ENCODE results near the gene EIF2S3. TPM values are rescaled to one million over a fixed set of nuclear protein-coding genes. Genes with fewer than 3 reads are reported as not detected.

EIF2S3 gene
- total RNA-seq = 100 to 1,000 TPM in 3 of 4 donors, 10 to 100 TPM in 1; 70.5 to 158 (median 133) TPM

DNA sequence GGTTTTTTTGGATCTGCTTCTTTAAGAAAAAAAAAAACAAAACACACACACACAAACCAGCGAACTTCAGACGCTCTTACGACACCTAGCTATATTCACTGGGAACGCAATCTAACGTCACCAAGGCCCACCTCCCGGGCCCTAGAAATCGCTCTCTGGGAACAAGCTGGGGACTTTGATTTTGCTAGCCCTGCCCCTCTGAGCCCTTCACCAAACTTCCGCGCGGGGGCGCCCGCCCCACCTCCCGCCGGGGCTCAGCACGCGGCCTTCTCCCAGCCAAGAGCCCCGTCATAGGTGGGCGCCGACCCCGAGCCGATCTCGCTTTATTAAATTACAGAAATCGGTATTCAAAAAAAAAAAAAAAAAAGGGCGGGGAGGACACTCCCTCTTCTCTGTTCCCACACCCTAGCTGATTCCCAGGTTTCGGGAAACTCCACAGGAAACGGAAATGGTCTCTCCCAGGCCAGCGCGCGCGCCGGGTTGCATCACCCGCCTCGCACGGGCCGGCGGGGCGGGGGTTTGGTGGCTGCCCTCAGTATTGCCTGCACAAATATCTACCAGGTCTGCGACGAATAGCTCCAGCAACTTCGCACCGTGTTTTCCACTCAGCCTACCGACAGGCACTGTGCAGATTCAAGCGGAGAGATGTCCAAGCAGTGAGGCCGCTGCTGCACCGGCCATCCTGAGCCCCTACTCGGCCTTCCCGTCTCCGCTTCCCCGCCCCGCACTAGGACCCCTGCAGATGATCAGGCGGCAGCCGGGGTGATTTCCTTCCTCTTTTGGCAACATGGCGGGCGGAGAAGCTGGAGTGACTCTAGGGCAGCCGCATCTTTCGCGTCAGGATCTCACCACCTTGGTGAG is at the start of gene EIF2S3:
Gene EIF2S3 (plus strand): TSS at position 775 of the 861 bp plus-strand sequence. CDS start 13 bp downstream, at position 788.
- H3K4me3 ChIP-seq = peak within 1 kb of the TSS in 1 of 4 donors; percentile 62

DNA sequence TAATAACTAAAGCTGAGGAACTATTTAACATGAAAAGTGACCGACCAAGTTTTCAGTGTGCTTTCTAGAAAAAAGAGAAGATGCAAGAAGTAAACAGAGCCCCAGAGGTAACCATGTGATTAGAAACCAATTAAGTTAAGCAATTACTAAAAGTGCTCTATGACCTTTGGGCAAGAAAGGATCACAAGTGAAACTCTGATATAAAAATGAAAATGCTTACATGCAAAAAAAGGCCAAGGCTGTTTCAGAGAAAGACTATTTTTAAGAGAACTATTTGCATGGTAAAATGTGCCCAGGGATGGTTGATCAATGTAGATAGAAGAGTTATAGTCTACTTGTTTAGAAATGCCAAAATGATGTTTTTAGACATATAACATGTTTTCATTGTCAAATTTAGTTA is 49.7 kb upstream of the EIF2S3 start:
- Histone ChIP-seq H3K9me3 (no peaks in the 10 kb centered on the region), H3K4me3 (no peak overlapping the region), H3K36me3 (peaks cover 0 to 7% (median 0%) of the 10 kb centered on the region in 3 donors), H3K27me3 (no peaks in the 10 kb centered on the region), H3K4me1 (no peaks in the 10 kb centered on the region), H3K27ac (no peak overlapping the region)
- no peak for TF ChIP-seq POLR2A (IDR thresholded peaks at IDR 0.05)
- TF ChIP-seq, protein P1, sequence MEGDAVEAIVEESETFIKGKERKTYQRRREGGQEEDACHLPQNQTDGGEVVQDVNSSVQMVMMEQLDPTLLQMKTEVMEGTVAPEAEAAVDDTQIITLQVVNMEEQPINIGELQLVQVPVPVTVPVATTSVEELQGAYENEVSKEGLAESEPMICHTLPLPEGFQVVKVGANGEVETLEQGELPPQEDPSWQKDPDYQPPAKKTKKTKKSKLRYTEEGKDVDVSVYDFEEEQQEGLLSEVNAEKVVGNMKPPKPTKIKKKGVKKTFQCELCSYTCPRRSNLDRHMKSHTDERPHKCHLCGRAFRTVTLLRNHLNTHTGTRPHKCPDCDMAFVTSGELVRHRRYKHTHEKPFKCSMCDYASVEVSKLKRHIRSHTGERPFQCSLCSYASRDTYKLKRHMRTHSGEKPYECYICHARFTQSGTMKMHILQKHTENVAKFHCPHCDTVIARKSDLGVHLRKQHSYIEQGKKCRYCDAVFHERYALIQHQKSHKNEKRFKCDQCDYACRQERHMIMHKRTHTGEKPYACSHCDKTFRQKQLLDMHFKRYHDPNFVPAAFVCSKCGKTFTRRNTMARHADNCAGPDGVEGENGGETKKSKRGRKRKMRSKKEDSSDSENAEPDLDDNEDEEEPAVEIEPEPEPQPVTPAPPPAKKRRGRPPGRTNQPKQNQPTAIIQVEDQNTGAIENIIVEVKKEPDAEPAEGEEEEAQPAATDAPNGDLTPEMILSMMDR (IDR thresholded peaks at IDR 0.05) = no peak
- DNase-seq = no peak
- 43 to 75% methylated on average over 1 of the region's 1 CpG for WGBS, 2 donors
- intact Hi-C loops (cut with DNase I) = no loop called here

More for the DNA sequence above, at the start of gene EIF2S3:
- DNase-seq = peak; percentile 77
- Histone ChIP-seq H3K27ac (peak within 1 kb of the TSS; percentile 61 to 93 (median 91)), H3K36me3 (peaks cover 0 to 30% (median 4%) of the 10 kb centered on the region in 3 donors), H3K9me3 (no peaks in the 10 kb centered on the region), H3K27me3 (no peaks in the 10 kb centered on the region), H3K4me1 (peaks cover 0 to 7% (median 0%) of the 10 kb centered on the region in 3 donors)
- TF ChIP-seq POLR2A (IDR thresholded peaks at IDR 0.05) = peak in 1 of 4 donors; percentile 66
- TF ChIP-seq, protein P1 (IDR thresholded peaks at IDR 0.05) = peak; percentile 29 to 68 (median 57)
- 0 to 6% methylated on average over 12 to 24 of the region's 57 CpGs for WGBS, 2 donors
- intact Hi-C loops (cut with DNase I) = loop anchor here (10.0 kb wide), 1 partner anchor 150 kb away; the partner anchor contains the start of genes APOO and CXorf58

DNA sequence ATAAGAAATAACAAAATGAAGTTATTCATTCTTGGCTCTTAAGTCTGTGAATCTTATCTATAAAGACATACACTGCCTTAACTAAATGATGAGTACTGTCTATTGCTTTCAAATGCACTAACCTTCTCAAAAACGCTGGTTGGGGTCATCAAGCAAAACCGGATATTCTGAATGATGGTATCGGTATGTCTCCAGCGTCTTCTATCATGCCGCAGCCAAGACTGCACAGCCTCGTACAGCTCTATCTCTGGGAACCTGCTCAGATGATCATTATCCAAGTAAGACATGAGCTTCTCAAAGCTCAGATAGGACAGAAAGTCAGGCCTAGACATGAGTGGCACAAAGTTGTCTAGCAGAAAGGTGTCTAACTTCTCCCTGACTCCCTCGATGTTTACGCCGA is 48.9 kb upstream of the EIF2S3 start:
- H3K27me3 ChIP-seq = no peaks in the 10 kb centered on the region
- 80 to 92% methylated on average over 7 to 9 of the region's 9 CpGs for WGBS, 2 donors
- H3K9me3 ChIP-seq = no peaks in the 10 kb centered on the region
- peaks cover 0 to 7% (median 0%) of the 10 kb centered on the region in 3 donors for H3K36me3 ChIP-seq
- H3K27ac ChIP-seq = no peak overlapping the region
- no peak for DNase-seq
- no peak overlapping the region for H3K4me3 ChIP-seq
- no peaks in the 10 kb centered on the region for H3K4me1 ChIP-seq
- no peak for TF ChIP-seq POLR2A (IDR thresholded peaks at IDR 0.05)
- TF ChIP-seq, protein P1 (IDR thresholded peaks at IDR 0.05) = no peak
- intact Hi-C loops (cut with DNase I) = no loop called here

DNA sequence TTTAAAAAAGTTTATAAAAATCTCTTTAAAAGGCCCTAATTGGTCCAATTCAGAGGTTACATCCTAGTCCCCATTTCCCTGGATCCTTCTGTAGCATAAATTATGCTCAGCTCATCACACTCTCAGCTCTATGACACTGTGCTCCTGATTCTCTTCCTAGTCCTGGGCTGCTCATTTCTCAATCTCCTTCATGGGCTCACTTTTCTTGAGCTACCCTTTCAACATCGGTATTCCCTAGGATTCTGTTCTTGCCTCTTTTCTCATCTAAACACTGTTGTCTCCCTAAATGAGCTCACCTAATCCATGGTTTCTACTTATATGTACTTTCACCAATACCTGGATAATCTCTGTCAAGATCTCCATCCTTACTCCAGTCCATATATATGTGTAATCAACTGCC is 42.5 kb upstream of the EIF2S3 start:
- no peak overlapping the region for H3K4me3 ChIP-seq
- H3K36me3 ChIP-seq = no peaks in the 10 kb centered on the region
- TF ChIP-seq, protein P1 (IDR thresholded peaks at IDR 0.05) = no peak
- no peak for TF ChIP-seq POLR2A (IDR thresholded peaks at IDR 0.05)
- DNase-seq = no peak
- H3K27me3 ChIP-seq = no peaks in the 10 kb centered on the region
- no peaks in the 10 kb centered on the region for H3K4me1 ChIP-seq
- H3K27ac ChIP-seq = no peak overlapping the region
- no peaks in the 10 kb centered on the region for H3K9me3 ChIP-seq
- intact Hi-C loops (cut with DNase I) = no loop called here
- WGBS, 2 donors = 70 to 78% methylated on average over 1 of the region's 1 CpG

DNA sequence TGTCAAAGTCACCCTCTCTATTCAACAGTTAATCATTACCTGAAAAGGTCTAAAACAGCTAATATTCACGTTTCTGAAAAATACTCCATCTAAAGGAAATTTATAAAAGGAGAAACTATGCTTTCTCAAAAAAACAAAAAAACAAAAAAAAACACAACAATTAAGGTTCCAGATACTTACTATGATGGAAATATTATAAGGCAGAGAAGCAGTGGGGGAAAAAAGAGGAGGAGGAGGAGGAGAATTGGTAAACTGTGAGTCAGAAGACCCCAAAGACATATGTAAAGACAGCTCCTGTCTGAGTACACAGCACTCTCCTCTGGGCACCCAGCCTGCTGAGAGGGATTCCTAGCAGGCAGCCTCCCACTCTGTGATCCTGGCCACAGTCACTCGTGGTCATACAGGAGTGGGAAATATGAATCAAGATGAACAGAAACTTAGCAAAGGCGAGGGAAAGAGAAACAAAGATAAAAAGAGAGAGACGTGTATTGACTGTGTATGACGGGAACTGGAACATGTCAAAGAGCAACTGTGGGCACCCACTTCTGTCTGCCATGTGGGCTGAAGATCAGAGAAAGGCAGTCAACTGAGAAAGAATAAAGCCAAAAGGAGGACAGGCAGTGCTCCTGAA is 40.3 kb upstream of the EIF2S3 start:
- Histone ChIP-seq H3K4me1 (no peaks in the 10 kb centered on the region), H3K27ac (no peak overlapping the region), H3K4me3 (no peak overlapping the region), H3K27me3 (no peaks in the 10 kb centered on the region), H3K36me3 (no peaks in the 10 kb centered on the region), H3K9me3 (no peaks in the 10 kb centered on the region)
- TF ChIP-seq, protein P1 (IDR thresholded peaks at IDR 0.05) = no peak
- no peak for TF ChIP-seq POLR2A (IDR thresholded peaks at IDR 0.05)
- no peak for DNase-seq
- intact Hi-C loops (cut with DNase I) = no loop called here
- 49 to 51% methylated on average over 3 to 5 of the region's 5 CpGs for WGBS, 2 donors

All from esophagus squamous epithelium (tissue), 5 donors.